H9 (cell line): ENCODE measurements around the gene TMEM190. TPM values are rescaled to one million over a fixed set of nuclear protein-coding genes. Genes with fewer than 3 reads are reported as not detected.

Experiments used
- DNase-seq: peaks from one replicate; pipeline ENCODE4 v3.0.0-alpha.2; 2017
- H2AFZ ChIP-seq: one replicate; pipeline ENCODE4 v1.6.1; 2013; ENCODE audit warnings: mild to moderate bottlenecking, low read length, control low read depth, moderate library complexity
- H2AK5ac ChIP-seq: 2 replicates; pipeline ENCODE4 v1.6.1; 2013; ENCODE audit warnings: low read length, control low read depth, mixed read lengths; ENCODE audit not compliant: insufficient read length
- H2BK120ac ChIP-seq: one replicate; pipeline ENCODE4 v1.6.1; 2013; ENCODE audit warnings: low read depth, mild to moderate bottlenecking, low read length, control low read depth, inconsistent platforms; ENCODE audit not compliant: poor library complexity, severe bottlenecking
- H2BK12ac ChIP-seq: 2 replicates; pipeline ENCODE4 v1.6.1; 2013; ENCODE audit warnings: low read length, control low read depth, mixed read lengths, low read depth; ENCODE audit not compliant: insufficient read length
- H2BK15ac ChIP-seq: 2 replicates; pipeline ENCODE4 v1.6.1; 2013; ENCODE audit warnings: low read depth, low read length, control low read depth
- H2BK20ac ChIP-seq: one replicate; pipeline ENCODE4 v1.6.1; 2013; ENCODE audit warnings: low read depth, mild to moderate bottlenecking, low read length, control low read depth, inconsistent platforms; ENCODE audit not compliant: poor library complexity, severe bottlenecking
- H2BK5ac ChIP-seq: 2 replicates; pipeline ENCODE4 v1.6.1; 2013; ENCODE audit warnings: low read length, control low read depth, mixed read lengths; ENCODE audit not compliant: insufficient read length
- H3K14ac ChIP-seq: 2 replicates; pipeline ENCODE4 v1.6.1; 2013; ENCODE audit warnings: low read length, control low read depth; ENCODE audit not compliant: insufficient read depth
- H3K18ac ChIP-seq: 2 replicates; pipeline ENCODE4 v1.6.1; 2013; ENCODE audit warnings: low read depth, mild to moderate bottlenecking, mixed read lengths, low read length, control low read depth; ENCODE audit not compliant: insufficient read length
- H3K23ac ChIP-seq: 2 replicates; pipeline ENCODE4 v1.6.1; 2013; ENCODE audit warnings: low read length, control low read depth, mixed read lengths, low read depth; ENCODE audit not compliant: insufficient read length
- H3K23me2 ChIP-seq: 2 replicates; pipeline ENCODE4 v1.6.1; 2013; ENCODE audit warnings: low read depth, mild to moderate bottlenecking, mixed read lengths, low read length, control low read depth; ENCODE audit not compliant: insufficient read length, poor library complexity, severe bottlenecking
- H3K27ac ChIP-seq: 2 replicates; pipeline ENCODE4 v1.5.1; 2013; ENCODE audit warnings: low read length, control low read depth, mixed read lengths, low read depth; ENCODE audit not compliant: insufficient read length
- H3K27me3 ChIP-seq: 2 replicates; pipeline ENCODE4 v1.6.1; 2013; ENCODE audit warnings: low read length, control low read depth, inconsistent platforms; ENCODE audit not compliant: insufficient read depth
- H3K4ac ChIP-seq: 2 replicates; pipeline ENCODE4 v1.6.1; 2013; ENCODE audit warnings: low read depth, mild to moderate bottlenecking, control low read depth, inconsistent platforms, low read length, moderate library complexity
- H3K4me1 ChIP-seq: 2 replicates; pipeline ENCODE4 v1.6.1; 2013; ENCODE audit warnings: low read length, control low read depth, inconsistent platforms; ENCODE audit not compliant: insufficient read depth
- H3K4me2 ChIP-seq: 2 replicates; pipeline ENCODE4 v1.6.1; 2013; ENCODE audit warnings: low read length, control low read depth, mixed read lengths; ENCODE audit not compliant: insufficient read length, insufficient read depth
- H3K56ac ChIP-seq: 2 replicates; pipeline ENCODE4 v1.6.1; 2013; ENCODE audit warnings: low read depth, mild to moderate bottlenecking, mixed read lengths, low read length, control low read depth; ENCODE audit not compliant: insufficient read length
- H3K79me1 ChIP-seq: 2 replicates; pipeline ENCODE4 v1.6.1; 2013; ENCODE audit warnings: low read depth, mild to moderate bottlenecking, moderate library complexity, low read length, control low read depth, inconsistent platforms; ENCODE audit not compliant: insufficient read depth, poor library complexity, severe bottlenecking
- H3K79me2 ChIP-seq: 2 replicates; pipeline ENCODE4 v1.6.1; 2013; ENCODE audit warnings: low read length, control low read depth, inconsistent platforms; ENCODE audit not compliant: insufficient read depth
- H3K9ac ChIP-seq: 2 replicates; pipeline ENCODE4 v1.6.1; 2013; ENCODE audit warnings: low read length, control low read depth, mixed read lengths; ENCODE audit not compliant: insufficient read length; ENCODE audit errors: extremely low read depth
- H3K9me3 ChIP-seq: one replicate; pipeline ENCODE4 v1.6.1; 2013; ENCODE audit warnings: low read depth, low read length, inconsistent platforms; ENCODE audit not compliant: control insufficient read depth
- H3T11ph ChIP-seq: one replicate; pipeline ENCODE4 v1.6.1; 2013; ENCODE audit warnings: mild to moderate bottlenecking, low read length, control low read depth, inconsistent platforms
- H4K20me1 ChIP-seq: one replicate; pipeline ENCODE4 v1.6.1; 2013; ENCODE audit not compliant: control insufficient read depth, insufficient read length, insufficient read depth
- H4K5ac ChIP-seq: 2 replicates; pipeline ENCODE4 v1.6.1; 2013; ENCODE audit warnings: low read depth, mild to moderate bottlenecking, mixed read lengths, low read length, control low read depth; ENCODE audit not compliant: insufficient read length
- H4K8ac ChIP-seq: replicated peaks from 2 replicates; pipeline ENCODE4 v1.6.1; 2013; ENCODE audit warnings: low read length, control low read depth, mixed read lengths, low read depth; ENCODE audit not compliant: insufficient read length
- H4K91ac ChIP-seq: 2 replicates; pipeline ENCODE4 v1.6.1; 2013; ENCODE audit warnings: low read depth, mild to moderate bottlenecking, moderate library complexity, mixed read lengths, low read length, control low read depth; ENCODE audit not compliant: insufficient read length
- H3K27ac Mint-ChIP-seq, 3 experiments: 2 replicates in 2 of 3; 3 replicates in 1 of 3; pipeline ENCODE4 v1.8.0; 2020 to 2021; ENCODE audit warnings: mixed read lengths in 3 of 3, mild to moderate bottlenecking in 1 of 3, moderate library complexity in 1 of 3
- H3K27me3 Mint-ChIP-seq: 2 replicates; pipeline ENCODE4 v1.8.0; 2021; ENCODE audit warnings: low read depth, mild to moderate bottlenecking, moderate library complexity, mixed read lengths
- H3K36me3 Mint-ChIP-seq, 3 experiments: 2 replicates in 2 of 3; 3 replicates in 1 of 3; pipeline ENCODE4 v1.8.0; 2020 to 2021; ENCODE audit warnings: low read depth in 3 of 3, mixed read lengths in 3 of 3; ENCODE audit not compliant: insufficient read depth in 1 of 3
- H3K4me1 Mint-ChIP-seq, 2 experiments: 2 replicates each; pipeline ENCODE4 v1.8.0; 2020; ENCODE audit warnings: mixed read lengths in 2 of 2
- H3K4me3 Mint-ChIP-seq, 2 experiments: 2 replicates in 1 of 2; 3 replicates in 1 of 2; pipeline ENCODE4 v1.8.0; 2020 to 2021; ENCODE audit warnings: mild to moderate bottlenecking in 2 of 2, mixed read lengths in 2 of 2, moderate library complexity in 1 of 2
- H3K9me3 Mint-ChIP-seq, 2 experiments: 2 replicates in 1 of 2; 3 replicates in 1 of 2; pipeline ENCODE4 v1.8.0; 2020; ENCODE audit warnings: mild to moderate bottlenecking in 2 of 2, mixed read lengths in 2 of 2, moderate library complexity in 1 of 2
- CTCF ChIP-seq: fragments of 200-600 bp; sonication (generic); conservative IDR thresholded peaks from 3 replicates; pipeline ENCODE4 v1.8.0; 2021; ENCODE audit warnings: antibody characterized with exemption, mild to moderate bottlenecking
- WGBS: extraction: QIAGEN DNeasy Blood & Tissue Kit; methylation state at CpG from one replicate; pipeline ENCODE4 v1.1.7; 2013; ENCODE audit warnings: missing lambda C conversion rate, low lambda C conversion rate, mixed read lengths; ENCODE audit not compliant: insufficient read length; ENCODE audit errors: extremely low coverage; 5-methylcytosine and 5-hydroxymethylcytosine counted together
- total RNA-seq: library from RNA; stranded (reverse); gene quantifications from 2 replicates; pipeline ENCODE4 v1.2.1, GENCODE V29; 2021

Gene TMEM190
- total RNA-seq, 1 experiment from 2014 or later = 1.5 TPM

- Histone ChIP-seq H3K9ac (no peak overlapping the region), H2BK20ac (no peak overlapping the region), H3K4me1 (peaks cover 3% of the 10 kb centered on the region), H4K8ac (no peak overlapping the region), H2BK12ac (no peak overlapping the region), H3K14ac (no peak overlapping the region), H3K23me2 (no peaks in the 10 kb centered on the region), H3K4ac (no peak overlapping the region), H3K79me2 (no peaks in the 10 kb centered on the region), H4K5ac (no peak overlapping the region), H4K91ac (no peak overlapping the region), H2BK15ac (no peak overlapping the region), H3K9me3 (no peaks in the 10 kb centered on the region), H2BK120ac (no peak overlapping the region), H3K79me1 (no peaks in the 10 kb centered on the region), H3K27ac (no peak overlapping the region), H3K4me2 (no peak overlapping the region), H4K20me1 (no peaks in the 10 kb centered on the region), H3K27me3 (no peaks in the 10 kb centered on the region), H3K23ac (no peak overlapping the region), H3T11ph (no peak overlapping the region), H2AFZ (no peak overlapping the region), H2BK5ac (no peak overlapping the region), H2AK5ac (no peak overlapping the region), H3K56ac (no peak overlapping the region), H3K18ac (no peak overlapping the region)
- H3K27ac Mint-ChIP-seq = no peak overlapping the region
- peaks cover 36% of the 10 kb centered on the region for H3K27me3 Mint-ChIP-seq
- no CpG with 5 or more reads among the region's 7 CpGs for WGBS
- no peaks in the 10 kb centered on the region for H3K36me3 Mint-ChIP-seq
- H3K4me3 Mint-ChIP-seq = peak overlapping the region in 1 of 2 experiments; percentile 42; a peak in 1 of 5 replicates
- peak; percentile 88 for TF ChIP-seq CTCF
- peaks cover 0 to 6% of the 10 kb centered on the region in 2 experiments; a peak in 1 of 5 replicates for H3K9me3 Mint-ChIP-seq
- peak; percentile 73 for DNase-seq
- peaks cover 2 to 8% of the 10 kb centered on the region in 2 experiments for H3K4me1 Mint-ChIP-seq
Observed at GRCh38 chr19:55418185-55418584, 41.6 kb downstream of the TMEM190 start.
